Stimulated activated CD8-positive, alpha-beta memory T cell treated with anti-CD3 and anti-CD28 coated beads, Interleukin-4, amount 100 ng/mL, for 24 hours (primary cell): ENCODE measurements around the gene ETNK1.

Experiments used
- DNase-seq: peaks from one replicate; pipeline ENCODE4 v3.0.0-alpha.2; 2020; ENCODE audit warnings: low read depth

The ETNK1 gene

GRCh38 chr12:22635812-22636211 is 10.8 kb downstream of the ETNK1 start:
- no peak for DNase-seq

DNA sequence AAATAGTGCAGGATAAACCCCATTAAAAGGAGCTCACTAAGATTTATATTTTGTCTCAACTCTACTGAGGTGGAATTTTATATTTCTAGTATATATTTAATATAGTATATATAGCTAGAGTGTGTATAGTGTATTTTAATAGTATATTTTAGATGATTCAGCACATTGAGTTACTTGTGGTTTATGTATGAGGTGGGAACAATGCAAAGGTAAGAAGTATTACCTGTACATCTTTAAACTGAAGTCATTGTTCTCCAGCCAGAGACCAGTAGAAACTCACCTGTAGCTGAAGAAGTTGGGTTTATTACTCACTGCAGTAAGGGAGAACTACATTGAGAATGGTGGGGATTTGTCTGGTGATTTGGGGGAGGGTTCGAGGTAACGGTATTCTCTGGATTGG is 15.9 kb downstream of the ETNK1 start:
- no peak for DNase-seq

DNA sequence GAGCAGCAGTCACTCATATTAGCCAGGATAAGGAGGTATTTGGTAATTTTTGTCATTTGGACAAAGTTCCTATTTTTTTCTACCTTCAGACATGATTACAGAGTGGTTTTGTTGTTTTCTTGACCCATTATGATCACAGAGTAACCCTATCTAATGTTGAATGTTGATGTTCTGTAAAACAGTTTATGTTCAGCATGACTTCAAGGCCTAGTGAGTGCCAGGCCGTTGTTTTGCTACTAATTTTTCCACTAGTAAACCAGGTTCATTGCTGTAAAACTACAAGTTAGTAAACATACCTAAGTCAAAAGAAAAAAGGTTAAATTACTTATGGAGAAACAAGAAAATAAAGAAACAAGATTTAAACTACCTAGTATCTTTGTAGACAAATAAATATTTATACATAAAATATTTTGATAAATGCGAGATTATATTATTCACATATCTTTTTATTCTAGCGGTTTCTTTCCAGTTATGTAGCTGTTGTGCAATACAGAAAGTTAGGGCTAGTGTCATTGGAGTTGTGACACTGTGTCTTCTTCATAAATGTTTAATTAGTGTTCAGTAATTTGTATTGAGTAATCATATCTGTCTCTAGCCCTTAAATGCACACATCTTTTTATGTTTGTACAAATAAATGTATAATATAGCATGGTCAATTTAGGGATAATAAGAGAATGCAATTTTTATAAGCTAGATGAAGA is 16.5 kb downstream of the ETNK1 start:
- no peak for DNase-seq

DNA sequence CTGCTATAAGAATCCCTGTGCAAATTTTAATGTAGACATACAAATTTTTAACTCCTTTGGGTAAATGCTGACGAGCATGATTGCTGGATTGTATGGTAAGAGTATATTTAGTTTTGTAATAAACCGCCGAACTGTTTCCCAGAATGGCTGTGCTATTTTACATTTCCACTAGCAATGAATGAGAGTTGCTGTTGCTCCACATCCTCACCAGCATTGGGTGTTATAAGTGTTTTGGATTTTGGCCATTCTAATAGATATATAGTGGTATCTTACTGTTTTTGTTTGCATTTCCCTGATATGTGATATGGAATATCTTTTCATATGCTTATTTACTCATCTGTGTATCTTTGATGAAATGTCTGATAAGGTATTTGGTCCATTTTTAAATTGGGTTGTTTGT is 23.7 kb downstream of the ETNK1 start:
- DNase-seq: no peak

DNA sequence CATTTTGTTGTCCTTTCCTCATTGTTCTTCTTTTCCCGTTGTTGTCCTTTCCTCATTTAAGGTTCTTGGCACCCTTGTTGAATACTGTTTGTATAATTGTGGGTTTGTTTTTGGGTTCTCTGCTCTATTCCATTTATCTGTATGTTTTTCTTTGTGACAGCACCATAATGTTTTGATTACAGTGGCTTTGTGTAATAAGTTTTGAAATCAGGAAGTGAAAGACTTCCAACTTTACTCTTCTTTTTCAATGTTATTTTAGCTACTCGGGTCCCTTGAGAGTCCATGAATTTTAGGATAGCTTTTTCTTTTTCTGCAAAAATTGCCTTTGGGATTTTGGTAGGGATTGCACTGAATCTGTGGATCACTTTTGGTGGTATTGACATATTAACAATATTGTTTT is 28.1 kb downstream of the ETNK1 start:
- no peak for DNase-seq

DNA sequence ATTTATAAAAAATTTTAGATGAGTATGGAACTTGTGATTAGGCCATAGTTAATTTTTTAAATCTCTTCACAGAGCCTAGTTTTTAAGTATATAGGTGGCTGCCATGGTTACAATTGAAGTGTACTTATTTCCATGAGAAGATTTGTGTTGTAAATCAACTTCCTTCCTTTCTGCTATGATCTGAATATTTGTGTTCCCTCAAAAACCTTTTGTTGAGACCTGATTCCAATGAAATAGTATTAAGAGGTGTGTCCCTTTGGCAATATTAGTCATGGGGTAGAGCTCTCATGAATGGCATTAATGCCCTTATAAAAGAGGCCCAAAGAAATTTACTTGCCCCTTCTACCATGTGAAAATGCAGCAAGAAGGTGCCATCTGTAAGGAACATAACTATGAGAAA is 28.8 kb downstream of the ETNK1 start:
- DNase-seq: no peak

- no peak for DNase-seq
Observed at GRCh38 chr12:22656376-22656775, 31.4 kb downstream of the ETNK1 start.

DNA sequence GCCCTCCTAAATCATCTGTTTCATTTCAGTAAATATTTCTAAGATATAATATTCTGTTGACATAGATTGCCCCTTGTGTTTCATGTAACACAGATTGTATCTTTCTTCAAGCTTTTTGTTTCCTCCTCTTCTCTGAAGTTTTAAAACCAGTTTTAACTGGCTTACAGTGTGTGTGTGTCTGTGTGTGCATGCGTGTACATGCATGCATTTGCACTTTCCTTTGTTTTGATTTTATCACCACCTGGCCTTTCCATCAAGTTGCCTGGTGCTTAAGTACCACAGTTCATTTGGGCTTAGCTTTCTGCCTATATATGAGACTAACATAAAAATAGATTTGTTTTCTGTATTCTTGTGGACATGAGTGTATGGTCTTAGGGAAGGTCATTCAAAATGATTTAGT is 31.9 kb downstream of the ETNK1 start:
- DNase-seq: no peak

- DNase-seq: no peak
Observed at GRCh38 chr12:22657538-22657937, 32.6 kb downstream of the ETNK1 start.

DNA sequence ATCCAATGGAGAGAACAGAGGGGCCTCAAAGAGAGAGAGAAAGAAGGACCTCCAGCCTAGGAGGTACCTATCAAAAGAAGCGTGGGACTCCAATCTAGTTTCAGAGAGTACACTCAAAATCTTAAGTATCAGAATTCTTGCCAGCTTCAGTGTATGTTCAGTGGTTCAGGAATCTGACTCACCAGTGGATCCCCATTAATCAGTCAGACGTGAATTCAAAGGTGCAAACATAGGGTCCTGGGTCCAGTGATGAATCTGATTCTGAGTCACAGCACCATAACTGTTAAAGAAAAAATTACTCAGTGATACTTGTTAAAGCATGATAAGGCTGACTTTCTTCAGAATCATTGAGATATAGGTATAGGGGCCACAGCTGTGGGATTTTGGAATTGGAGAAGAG is 33.2 kb downstream of the ETNK1 start:
- DNase-seq: peak; percentile 4

DNA sequence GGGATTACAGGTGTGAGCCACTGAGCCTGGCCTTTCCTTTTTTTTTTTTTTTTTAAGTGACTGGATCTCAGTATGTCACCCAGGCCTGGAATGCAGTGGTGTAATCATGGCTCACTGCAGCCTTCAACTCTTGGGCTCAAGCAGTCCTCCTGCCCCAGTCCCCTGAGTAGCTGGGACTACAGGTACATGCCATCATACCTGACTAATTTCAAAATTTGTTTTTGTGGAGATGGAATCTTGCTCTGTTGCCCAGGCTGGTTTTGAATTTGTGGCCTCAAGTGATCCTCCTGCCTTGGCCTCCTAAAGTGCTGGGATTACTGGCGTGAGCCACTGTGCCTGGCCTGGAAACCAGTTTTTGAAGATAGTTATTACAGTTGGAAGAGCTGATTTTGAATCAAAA is 37.4 kb downstream of the ETNK1 start:
- no peak for DNase-seq

GRCh38 chr12:22665476-22665875 is 40.5 kb downstream of the ETNK1 start:
- DNase-seq: no peak

GRCh38 chr12:22667122-22667521 is 42.2 kb downstream of the ETNK1 start:
- DNase-seq: no peak

DNA sequence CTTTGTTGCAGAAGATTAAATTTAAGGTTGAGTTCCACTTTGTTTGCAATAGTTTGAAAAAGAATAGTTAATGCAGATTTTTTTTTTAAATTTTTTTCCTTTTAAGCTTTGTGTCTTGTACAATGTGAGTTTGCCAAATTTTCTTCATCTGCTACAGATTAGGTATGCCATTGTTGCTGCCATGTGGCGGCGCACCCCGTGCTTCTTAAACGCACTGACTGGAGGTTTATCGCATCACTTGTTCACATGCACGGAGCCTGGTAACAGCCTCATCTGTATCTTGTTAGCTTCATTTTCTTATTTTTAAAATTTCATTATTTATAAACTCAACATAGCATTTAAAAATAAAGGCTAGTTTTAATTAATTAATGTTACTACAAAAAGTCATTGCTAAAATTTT is 43.5 kb downstream of the ETNK1 start:
- DNase-seq: no peak

DNA sequence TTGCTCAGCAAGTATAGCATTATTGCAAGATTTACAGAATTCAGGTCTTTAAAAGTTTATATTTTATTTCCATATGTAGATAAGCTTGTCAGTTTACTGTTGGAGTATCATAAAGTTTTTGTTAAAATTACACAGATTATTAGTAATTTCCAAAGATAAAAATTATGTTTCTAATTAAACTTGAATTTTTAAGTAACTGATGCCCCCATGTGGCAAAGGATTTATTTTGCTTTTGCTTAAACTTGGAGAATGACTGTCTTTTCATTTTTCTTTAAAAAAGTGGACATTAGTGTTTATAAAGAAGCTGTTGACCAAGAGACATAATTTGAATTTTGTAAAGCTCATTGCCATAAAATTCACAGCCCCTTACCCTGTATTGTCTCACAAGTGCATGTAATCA is 45.8 kb downstream of the ETNK1 start:
- no peak for DNase-seq

DNA sequence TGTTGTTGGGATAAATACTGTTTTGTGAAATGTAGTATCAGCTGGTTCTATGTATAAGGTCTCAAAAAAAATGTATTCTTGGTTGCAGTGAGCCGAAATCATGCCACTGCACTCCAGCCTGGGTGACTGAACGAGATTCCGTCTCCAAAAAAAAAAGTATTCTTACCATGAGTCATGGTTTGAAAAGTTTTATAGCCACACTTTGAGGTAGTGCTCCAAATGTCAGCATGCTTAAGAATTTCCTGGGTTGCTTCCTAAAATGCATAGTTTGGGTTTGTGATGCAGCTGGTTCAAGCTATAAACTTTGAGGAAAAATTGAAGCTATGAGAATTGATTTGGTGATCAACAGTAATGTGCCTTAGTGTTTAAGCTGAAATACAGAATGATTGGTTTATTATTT is 48.0 kb downstream of the ETNK1 start:
- no peak for DNase-seq

DNA sequence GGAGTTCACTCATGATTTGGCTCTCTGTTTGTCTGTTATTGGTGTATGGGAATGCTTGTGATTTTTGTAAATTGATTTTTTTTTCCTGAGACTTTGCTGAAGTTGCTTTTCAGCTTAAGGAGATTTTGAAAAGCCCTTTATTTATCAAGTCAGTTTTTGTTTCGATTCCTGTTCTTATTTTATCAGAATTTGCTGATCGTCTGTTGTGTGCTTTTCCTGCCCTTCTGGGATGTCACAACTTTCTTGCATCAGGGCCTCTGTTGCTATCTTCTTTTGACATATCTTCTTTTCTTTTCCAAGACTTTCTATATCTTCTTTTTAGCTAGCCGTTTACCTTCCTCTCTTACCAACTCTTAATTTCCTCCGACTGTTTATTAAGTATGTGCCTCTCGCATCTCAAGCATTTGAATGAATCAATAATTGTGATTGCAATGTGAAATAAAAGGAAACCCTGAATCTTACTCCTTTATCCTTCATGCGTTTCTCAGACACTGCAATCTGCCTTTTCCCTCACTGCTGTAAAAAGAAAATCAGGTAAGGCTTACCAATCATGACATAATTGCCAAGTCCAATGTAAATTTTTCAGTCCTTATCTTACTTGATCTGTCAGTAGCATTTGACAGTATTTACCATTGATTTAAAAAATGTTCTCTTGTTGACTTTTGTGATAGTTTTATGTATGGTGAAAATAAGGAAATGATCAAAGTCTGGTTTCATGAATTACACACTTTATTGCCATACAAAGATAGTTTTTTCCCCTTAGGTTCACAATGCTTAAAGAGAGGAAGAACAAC is 53.0 kb downstream of the ETNK1 start:
- no peak for DNase-seq

DNA sequence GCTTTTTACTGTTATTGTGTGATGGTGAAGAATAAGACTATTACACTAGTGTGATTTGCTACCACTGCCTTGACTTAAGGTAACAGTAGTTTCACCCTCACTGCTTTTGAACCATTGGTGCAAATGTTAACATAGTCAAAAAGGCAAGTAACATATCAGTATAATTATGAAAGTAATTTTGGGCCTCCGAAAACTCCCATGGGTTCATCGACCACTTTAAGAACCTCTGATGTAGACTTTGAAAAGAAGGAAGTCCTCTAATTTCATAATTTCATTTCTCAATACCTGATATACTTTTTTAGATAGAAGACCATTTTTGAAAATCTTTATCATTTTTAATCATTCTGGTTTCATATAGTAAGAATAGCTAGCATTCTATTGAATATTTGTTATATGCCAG is 57.7 kb downstream of the ETNK1 start:
- DNase-seq: no peak

DNA sequence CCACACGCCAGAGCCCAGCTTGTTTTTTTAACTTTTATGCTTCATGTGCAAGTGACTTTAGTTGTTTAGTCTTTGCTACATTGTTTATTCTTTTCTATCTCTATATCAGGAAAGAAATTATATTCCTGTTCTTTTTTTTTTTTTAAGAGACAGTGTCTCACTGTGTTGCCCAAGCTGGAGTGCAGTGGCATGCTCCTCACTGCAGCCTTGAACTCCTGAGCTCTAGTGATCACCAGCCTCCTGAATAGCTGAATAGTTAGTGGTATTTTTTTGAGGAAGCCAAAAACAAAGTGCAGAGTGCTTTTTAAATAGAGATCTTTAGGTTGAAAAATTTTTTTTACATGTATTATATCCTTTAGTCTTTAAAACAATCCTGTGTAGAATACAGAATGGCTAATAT is 58.2 kb downstream of the ETNK1 start:
- no peak for DNase-seq

DNA sequence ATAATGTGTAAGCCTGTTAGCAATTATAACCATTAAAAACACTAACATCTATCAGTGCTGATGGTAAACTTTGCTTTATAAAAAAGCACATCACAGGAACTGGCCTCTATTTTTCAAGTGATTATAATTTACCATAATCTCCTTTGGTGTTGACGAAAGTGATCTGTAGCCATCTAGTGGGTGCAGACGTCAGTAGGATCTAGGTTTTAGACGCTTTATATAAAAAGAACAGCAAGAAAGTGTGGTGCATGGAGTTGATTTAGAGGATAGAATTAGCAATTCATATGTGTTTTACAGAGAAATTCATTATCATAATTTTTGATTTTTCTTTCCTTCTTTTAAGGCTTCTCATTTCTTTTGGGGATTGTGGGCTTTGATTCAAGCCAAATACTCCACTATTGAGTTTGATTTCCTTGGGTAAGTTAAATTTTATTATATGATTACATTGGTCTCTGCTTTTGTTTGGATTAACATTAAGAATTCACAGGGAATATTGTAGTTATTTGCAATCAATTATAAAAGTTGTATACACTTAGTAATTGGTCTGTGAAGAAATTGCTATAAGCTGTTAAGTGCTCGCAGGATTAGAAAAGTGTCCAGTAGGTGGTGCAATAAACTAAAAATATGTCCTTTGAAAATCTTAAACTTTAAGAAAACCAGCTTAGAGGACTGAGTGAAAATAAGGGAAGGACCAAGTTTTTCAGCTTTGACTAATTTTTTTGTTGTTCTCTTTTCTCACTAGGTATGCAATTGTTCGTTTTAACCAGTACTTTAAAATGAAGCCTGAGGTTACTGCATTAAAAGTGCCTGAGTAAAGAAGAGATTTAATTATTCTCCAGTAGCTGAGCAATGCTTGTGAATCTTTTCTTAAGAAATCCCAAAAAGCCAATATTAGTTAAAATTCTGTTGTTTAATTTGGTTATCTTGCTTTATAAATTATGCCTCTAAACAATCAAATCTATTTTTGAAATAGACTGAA is 59.5 kb downstream of the ETNK1 start:
- DNase-seq: no peak

DNA sequence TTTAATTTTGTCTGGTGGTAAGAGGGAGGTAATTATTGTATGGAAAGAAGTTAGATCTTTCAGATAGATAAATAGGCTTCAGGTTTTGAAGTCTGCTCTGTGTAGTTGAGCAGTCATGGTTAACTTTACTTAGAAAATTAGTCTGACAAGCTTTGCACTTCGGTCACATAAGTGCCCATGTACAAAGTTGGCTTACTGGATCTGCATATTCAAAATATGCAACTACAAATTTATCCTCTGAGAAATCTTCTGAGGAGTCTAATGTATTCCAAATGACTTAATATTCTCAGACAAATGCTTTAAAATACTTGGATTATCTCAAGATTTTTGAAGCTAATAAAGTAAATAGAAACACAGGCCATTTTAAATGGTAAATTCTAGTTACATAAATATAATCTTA is 61.2 kb downstream of the ETNK1 start:
- DNase-seq: no peak

- no peak for DNase-seq
Observed at GRCh38 chr12:22687361-22688076, 62.5 kb downstream of the ETNK1 start.
